ENCODE data around the gene RAB29. TPM values are rescaled to one million over a fixed set of nuclear protein-coding genes. Genes with fewer than 3 reads are reported as not detected.

The RAB29 gene
- total RNA-seq, 1 donor from 2014 or later, result 29.6 TPM

- no peak for DNase-seq
Observed at GRCh38 chr1:205794011-205794730, 18.9 kb upstream of the RAB29 start.

GRCh38 chr1:205792961-205793673, 17.8 kb upstream of the RAB29 start:
- DNase-seq, result no peak

- DNase-seq, result no peak
Observed at GRCh38 chr1:205792481-205792881, 17.2 kb upstream of the RAB29 start.

GRCh38 chr1:205791568-205792180, 16.4 kb upstream of the RAB29 start:
- DNase-seq, result peak; percentile 77

GRCh38 chr1:205787287-205787916, 12.1 kb upstream of the RAB29 start:
- DNase-seq, result no peak

GRCh38 chr1:205786601-205787000, 11.3 kb upstream of the RAB29 start:
- DNase-seq, result no peak

GRCh38 chr1:205785446-205785845, 10.2 kb upstream of the RAB29 start:
- no peak for DNase-seq

GRCh38 chr1:205783904-205784303, 8.6 kb upstream of the RAB29 start:
- DNase-seq, result no peak

GRCh38 chr1:205783433-205783795, 8.1 kb upstream of the RAB29 start:
- no peak for DNase-seq

- DNase-seq, result no peak
Observed at GRCh38 chr1:205782627-205783432, 7.5 kb upstream of the RAB29 start.

GRCh38 chr1:205780335-205780734, 5.1 kb upstream of the RAB29 start:
- DNase-seq, result no peak

- DNase-seq, result no peak
Observed at GRCh38 chr1:205777994-205778393, 2.7 kb upstream of the RAB29 start.

GRCh38 chr1:205775717-205776056, 405 bp upstream of the RAB29 start:
- peak; percentile 76 for DNase-seq

- DNase-seq, result peak; percentile 26
Observed at GRCh38 chr1:205774198-205775014, 876 bp downstream of the RAB29 start.

- no peak for DNase-seq
Observed at GRCh38 chr1:205772607-205773032, 2.7 kb downstream of the RAB29 start.

- no peak for DNase-seq
Observed at GRCh38 chr1:205770618-205771017, 4.7 kb downstream of the RAB29 start.

- no peak for DNase-seq
Observed at GRCh38 chr1:205769641-205770365, 5.5 kb downstream of the RAB29 start.

GRCh38 chr1:205767248-205767647, 8.0 kb downstream of the RAB29 start:
- DNase-seq, result no peak

GRCh38 chr1:205766570-205766969, 8.7 kb downstream of the RAB29 start:
- DNase-seq, result no peak

- DNase-seq, result peak; percentile 47
Observed at GRCh38 chr1:205766038-205766437, 9.2 kb downstream of the RAB29 start.

- DNase-seq, result no peak
Observed at GRCh38 chr1:205764578-205764977, 10.7 kb downstream of the RAB29 start.

Data from dermis blood vessel endothelial cell (primary cell).